ENCODE data around the gene ZNF132.

The ZNF132 gene

GRCh38 chr19:58386576-58387337, 53.2 kb downstream of the ZNF132 start, which contains the start of gene RPS5:
Gene RPS5 (plus strand): TSS chr19:58387269. CDS start chr19:58388138, 869 bp downstream.
- DNase-seq (ENCODE audit: low spot score) = peak; percentile 99

GRCh38 chr19:58385891-58386575, 53.9 kb downstream of the ZNF132 start:
- DNase-seq (ENCODE audit: low spot score) = no peak

GRCh38 chr19:58385313-58385890, 54.6 kb downstream of the ZNF132 start:
- DNase-seq (ENCODE audit: low spot score) = no peak

- no peak for DNase-seq (ENCODE audit: low spot score)
Measured at GRCh38 chr19:58382997-58383603, 56.9 kb downstream of the ZNF132 start.
